HG03175 (cell line): ENCODE results near the gene SH2D4B.
"Not testable (repeated sequence)": the region's sequence is repeated elsewhere in the genome, so short reads cannot be mapped to it uniquely, and the experiment has no call there.

Experiments
- ATAC-seq: cut with Tn5 transposase; IDR thresholded peaks from one replicate; pipeline ENCODE4 v1.9.1; 2021; ENCODE audit warnings: mild to moderate bottlenecking, moderate library complexity; ENCODE audit not compliant: unreplicated experiment

Gene SH2D4B

GRCh38 chr10:80542053-80542452 is 4.4 kb downstream of the SH2D4B start:
- ATAC-seq, result no peak

DNA sequence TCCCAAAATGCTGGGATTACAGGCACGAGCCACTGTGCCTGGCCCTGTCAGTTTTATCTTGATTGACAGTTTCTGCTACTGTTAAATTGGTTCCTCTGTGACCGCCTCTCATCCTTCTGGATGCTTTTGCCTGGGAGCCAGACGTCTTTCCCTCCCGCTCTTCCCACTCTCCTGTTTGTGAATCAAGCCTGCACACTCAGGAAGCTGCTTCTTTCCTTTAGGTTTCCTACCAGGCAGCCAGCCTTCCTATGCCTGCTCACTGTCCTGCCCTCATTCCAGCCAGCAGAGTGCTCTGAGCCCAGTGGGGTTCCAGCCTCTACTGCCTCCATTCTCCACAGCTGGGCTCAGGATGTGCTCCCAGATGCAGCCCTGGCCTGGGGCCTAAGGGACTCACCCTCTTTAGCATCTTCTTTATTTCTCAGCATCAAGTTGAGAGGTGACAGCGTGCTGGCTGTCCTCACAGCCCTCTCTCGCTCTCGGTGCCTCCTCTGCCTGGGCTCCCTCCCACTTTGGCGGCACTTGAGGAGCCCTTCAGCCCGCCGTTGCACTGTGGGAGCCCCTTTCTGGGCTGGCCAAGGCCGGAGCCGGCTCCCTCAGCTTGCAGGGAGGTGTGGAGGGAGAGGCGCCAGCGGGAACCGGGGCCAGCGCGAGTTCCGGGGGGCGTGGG is 5.1 kb downstream of the SH2D4B start:
- ATAC-seq, result no peak

GRCh38 chr10:80543319-80543672 is 5.6 kb downstream of the SH2D4B start:
- ATAC-seq, result not testable (repeated sequence)

GRCh38 chr10:80544316-80544953 is 6.7 kb downstream of the SH2D4B start:
- no peak for ATAC-seq

DNA sequence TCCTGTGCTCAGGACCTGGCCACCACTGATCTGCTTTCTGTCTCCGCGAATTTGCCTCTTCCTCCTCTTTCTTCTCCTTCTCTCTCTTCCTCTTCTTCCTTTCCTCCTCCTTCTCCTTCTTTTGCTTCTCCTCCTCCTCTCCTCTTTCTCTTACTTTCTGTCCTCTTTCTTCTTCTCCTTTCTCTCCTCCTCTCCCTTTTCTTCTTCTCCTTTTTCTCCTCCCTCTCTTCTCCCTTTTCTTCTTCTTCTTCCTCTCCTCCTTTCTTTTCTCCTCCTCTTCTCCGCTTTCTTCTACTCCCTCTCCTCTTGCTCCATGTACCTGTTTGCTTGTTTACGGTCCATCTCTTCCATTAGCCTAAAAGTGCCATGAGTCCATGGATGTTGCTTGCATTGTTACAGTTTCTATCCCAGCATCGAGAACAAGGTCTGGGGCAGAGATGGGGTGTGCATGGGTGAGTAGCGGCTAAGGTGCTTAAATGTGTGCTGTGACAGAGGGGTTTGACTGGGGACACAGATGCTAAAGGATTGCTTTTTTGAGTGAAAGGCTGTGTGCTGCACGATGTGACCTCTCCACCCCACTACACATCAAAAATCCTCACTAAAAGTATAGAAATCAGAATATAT is 7.7 kb downstream of the SH2D4B start:
- no peak for ATAC-seq

DNA sequence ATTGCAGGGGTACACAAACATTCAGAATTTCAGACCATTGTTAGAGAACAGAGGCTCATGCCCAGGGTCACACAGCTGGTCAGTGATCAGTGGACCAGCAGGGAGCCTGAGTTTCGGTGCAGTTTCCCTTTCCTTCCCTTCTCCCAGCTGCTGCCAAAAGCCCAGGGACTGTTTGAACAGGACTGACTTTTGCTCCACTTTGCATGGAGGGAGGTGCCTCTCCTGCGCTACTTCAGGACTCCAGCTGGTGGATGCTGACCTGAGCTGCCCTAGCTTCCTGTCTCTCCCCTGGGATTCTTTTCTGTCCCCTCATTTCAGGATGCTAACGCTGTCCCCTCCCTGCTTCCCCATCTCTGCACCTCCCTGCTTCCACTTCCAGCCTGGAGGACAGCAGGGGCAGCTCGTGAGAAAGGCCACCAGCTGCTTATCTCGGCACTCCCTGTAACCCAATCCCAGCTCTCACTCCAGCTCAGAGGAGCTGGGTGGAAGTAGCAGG is 14.5 kb downstream of the SH2D4B start:
- no peak for ATAC-seq

DNA sequence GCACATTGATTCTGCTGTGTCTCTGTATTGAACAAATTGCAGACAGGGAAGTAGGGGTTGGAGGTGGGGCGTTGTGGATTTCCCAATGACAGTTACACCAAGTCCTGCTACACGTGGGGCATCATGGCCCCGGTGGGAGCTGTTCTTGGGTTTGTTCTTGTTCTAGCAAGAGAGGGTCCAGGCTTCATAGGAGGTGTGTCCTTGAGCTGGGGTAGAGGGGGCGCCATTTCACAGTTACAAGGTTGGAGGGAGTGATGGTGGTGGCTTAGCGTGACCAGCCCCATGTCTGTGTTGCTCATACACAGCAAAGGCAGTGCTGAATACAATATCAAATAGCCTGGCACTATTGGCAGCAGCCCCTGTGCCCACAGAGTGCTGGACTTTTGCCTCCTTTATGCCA is 15.7 kb downstream of the SH2D4B start:
- ATAC-seq, result no peak

DNA sequence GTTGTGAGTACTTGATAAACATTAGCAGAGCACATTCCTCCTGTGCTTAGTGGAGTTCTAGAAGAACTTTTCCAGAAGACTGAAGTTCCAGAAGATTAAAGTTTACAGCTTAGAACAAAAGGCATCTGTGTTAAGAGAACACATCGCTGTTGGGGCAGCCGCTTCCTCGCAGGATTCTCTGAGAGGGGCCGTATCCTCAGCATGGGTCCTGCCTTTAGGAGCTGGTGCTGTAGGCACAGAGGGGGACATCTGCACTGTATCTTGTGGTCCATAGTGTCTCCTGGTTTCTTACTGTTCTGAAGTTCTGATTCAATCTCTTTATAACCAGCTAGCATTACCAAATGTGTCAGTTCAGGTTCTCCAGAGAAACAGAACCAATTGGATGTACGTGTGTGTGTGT is 16.3 kb downstream of the SH2D4B start:
- no peak for ATAC-seq

DNA sequence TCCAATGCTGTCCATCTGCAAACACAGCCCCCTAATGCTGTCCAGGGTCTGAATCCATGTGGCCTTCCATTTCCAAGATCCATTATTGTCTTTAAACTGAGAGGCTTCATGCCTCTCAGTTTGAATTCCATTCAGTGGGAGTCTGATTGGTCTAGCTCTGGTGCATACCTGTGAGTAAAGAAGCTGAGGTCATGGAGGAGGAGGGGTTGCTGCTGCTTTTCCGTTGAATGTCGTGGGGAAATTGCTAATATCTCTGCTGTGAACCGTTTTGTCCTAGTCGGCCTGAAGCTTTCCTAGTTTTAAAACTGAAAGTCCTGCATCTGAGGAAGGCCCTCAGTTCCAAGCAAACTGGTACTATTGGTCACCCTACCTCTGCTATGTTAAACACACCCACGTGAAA is 17.7 kb downstream of the SH2D4B start:
- no peak for ATAC-seq

DNA sequence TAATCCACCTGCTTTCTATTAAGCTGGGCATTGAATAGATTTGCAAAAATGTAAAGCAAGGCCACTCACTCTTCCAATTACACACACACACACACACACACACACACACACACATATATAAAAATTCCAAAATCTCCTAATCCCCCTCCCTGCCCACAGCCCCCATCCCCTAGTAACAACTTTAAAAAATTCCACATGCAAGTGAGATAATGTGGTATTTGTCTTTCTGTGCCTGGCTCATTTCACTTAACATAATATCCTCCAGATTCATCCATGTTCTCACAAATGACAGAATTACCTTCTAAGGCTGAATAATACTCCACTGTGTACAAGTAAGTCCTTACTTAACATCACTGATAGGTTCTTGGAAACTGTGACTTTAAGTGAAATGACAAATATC is 24.2 kb downstream of the SH2D4B start:
- ATAC-seq, result no peak

GRCh38 chr10:80567292-80567691 is 29.6 kb downstream of the SH2D4B start:
- no peak for ATAC-seq

DNA sequence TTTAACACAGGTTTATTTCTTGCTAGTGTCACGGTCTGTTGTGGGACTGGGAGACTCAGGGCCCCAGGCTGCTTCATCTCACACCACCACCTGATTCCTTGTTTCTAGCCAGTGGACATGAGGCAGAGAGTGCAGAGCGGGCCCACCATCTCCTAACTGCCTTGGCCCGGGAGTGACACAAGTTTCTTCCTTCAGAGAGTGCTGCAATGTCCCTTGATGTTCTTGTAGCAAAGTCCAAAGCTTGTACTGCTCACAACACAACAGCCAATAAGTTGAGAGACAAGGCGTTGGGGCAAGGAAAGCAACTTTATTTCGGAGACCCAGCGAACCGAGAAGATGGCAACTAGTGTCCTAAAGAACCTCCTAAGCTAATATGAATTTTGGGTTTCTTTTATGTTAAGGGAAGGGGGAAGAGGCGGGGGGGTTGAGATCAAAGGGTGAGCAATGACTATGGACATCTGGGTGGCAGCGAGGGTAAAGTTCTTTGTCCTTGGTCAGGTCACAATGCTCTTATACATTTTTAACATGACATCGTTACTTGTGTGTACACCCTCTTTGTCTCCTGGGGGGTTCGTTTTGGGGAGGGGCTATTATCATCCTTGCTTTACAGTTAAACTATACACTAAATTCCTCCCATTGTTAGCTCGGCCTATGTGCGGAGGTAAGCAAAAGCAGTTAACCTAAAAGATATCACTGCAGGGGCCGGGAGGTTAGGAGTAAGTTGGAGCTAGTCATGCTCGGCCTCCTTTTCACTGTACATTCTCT is 31.6 kb downstream of the SH2D4B start:
- no peak for ATAC-seq

GRCh38 chr10:80571352-80571751 is 33.6 kb downstream of the SH2D4B start:
- no peak for ATAC-seq

GRCh38 chr10:80579181-80579763 is 41.6 kb downstream of the SH2D4B start:
- ATAC-seq, result no peak

GRCh38 chr10:80579849-80580637 is 42.3 kb downstream of the SH2D4B start:
- ATAC-seq, result no peak

GRCh38 chr10:80580638-80581468 is 43.2 kb downstream of the SH2D4B start:
- no peak for ATAC-seq

GRCh38 chr10:80581469-80581835 is 43.8 kb downstream of the SH2D4B start:
- ATAC-seq, result no peak

GRCh38 chr10:80582286-80582960 is 44.7 kb downstream of the SH2D4B start:
- ATAC-seq, result no peak

GRCh38 chr10:80583685-80584084 is 46.0 kb downstream of the SH2D4B start:
- no peak for ATAC-seq
